Endometrial microvascular endothelial cells (primary cell): Measurements from ENCODE around the gene DUOX1. TPM values are rescaled to one million over a fixed set of nuclear protein-coding genes. Genes with fewer than 3 reads are reported as not detected.

Experiments
- in situ Hi-C: cut with HindIII; loops from 2 replicates; pipeline ENCODE4 v1.10.0; 2017; ENCODE audit warnings: low sequenced_read_pairs, low pct_unique_long_range_greater_than_20kb; ENCODE audit errors: inconsistent ontology term
- total RNA-seq: library from RNA; depleted of rRNA; stranded (reverse); fragments of >200 nt; gene quantifications from one replicate; pipeline ENCODE4 v1.2.3, GENCODE V29; 2015; ENCODE audit errors: inconsistent ontology term

Gene DUOX1
- total RNA-seq, 1 donor from 2014 or later = not detected

DNA sequence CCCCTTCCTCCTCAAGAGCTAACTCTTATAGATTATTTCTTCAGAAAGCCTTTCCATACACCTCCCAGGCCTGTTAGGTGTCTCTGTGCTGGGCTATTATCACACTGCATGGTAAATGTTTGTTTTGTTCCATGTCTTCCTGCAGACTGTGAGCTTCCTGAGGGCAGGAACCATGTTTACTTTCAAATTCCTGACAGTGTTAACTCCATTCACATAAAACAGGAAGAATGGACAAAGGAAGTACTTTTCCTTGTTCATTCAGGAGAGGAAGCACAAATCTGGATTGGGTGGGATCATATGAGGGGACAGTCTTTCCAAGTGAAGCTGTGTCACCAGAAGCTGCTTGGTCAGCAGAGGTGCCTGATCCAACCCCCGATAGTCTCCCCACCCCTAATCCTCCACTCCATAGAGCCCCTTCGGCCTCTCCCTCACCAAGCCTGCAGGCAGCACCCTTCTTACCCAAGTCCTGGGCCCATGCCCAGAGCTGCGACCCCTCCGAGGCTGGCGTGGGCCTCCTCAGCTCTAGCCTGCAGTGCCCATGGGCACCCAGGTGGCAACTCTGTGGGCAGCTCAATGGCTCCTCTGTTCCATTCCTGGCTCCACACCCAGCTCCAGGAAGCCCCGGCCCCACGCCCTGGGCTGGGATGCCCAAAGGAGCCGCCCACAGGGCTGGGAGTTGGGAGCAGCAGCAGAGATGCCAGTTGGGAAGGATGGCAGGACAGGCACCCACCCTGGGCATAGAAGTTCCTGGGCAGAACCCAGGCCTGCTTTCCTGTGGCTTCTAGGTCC, 51.0 kb downstream of the DUOX1 start:
- in situ Hi-C loops = no loop called here

DNA sequence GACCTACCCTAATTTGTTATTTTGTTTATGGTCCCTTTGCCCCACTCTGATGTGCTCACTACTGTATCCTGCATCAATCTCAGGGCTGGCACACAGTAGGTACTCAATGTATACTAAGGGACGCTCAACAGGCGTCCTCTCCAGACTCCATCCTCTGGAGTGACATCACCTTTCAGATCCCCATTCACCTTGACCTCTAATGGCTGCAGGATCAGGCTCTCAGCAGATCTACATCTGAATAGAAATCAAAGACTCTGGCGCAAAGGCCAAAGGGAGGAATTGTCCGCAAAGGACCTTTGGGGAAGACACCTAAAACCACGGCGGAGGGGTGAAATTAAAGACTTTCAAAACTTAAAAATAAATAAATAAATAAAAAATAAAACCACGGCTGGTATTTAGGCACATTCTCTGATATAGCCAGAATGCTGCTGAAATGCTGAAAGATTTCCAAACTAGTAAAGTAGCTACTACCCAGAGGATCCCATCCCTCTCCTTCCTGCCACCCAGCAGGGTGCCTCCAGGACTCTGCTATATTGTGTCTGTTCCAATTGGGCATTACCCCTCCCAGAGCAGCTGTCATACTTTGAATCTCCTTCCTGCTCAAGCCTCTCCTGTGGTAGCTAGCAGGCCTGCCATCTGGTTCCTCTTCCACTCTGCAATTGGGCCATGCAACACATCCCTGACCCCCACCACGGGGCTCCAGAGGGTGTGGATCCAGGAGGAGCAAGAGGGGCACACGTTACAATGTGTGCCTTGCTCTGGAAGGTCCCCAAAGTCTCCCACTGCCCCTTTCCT, 51.9 kb downstream of the DUOX1 start:
- in situ Hi-C loops = no loop called here

DNA sequence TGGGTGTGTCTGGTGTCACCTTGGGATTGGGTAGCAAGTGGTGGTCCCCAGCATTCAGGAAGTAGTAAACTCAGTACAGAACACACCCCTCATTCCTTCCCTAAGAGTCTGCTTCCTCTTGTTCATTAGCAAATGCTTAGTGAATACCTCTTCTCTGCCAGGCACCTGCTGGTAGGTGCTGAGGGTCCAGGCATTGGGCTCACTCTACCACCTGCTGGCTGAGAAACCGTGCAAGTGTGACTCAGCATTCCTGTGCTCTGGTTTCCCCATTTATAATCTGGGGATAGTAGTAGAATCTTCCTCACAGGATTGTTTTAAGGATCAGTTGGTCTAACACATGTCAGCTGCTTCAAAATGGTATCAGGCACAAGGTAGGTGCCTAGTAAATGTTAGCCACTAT, 53.2 kb downstream of the DUOX1 start:
- in situ Hi-C loops = no loop called here

DNA sequence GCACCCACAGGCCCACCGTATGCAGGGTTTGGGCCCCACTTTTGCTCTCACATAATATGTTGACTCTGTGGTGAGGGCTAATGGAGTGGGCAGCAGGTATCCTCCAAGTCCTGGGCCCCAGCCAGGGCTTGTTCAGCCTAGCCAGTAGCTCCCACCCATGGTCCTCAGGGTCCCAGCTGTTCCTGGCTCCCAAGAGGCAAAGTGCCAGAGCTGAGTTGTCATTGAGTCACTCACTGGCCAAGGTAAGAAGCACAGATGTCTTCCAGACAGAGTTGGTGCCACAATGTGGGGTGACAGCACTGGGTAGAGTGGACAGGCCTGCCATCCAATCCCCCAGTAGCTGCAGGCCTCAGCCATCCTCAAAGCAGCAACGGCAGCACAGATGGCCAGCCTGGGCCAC, 53.7 kb downstream of the DUOX1 start:
- in situ Hi-C loops = no loop called here

- in situ Hi-C loops = no loop called here
These were observed 54.8 kb downstream of the DUOX1 start for GRCh38 chr15:45184562-45185041.

GRCh38 chr15:45185069-45185779, 55.4 kb downstream of the DUOX1 start:
- in situ Hi-C loops = no loop called here

- in situ Hi-C loops = no loop called here
These were observed 56.3 kb downstream of the DUOX1 start for GRCh38 chr15:45185903-45186770.

DNA sequence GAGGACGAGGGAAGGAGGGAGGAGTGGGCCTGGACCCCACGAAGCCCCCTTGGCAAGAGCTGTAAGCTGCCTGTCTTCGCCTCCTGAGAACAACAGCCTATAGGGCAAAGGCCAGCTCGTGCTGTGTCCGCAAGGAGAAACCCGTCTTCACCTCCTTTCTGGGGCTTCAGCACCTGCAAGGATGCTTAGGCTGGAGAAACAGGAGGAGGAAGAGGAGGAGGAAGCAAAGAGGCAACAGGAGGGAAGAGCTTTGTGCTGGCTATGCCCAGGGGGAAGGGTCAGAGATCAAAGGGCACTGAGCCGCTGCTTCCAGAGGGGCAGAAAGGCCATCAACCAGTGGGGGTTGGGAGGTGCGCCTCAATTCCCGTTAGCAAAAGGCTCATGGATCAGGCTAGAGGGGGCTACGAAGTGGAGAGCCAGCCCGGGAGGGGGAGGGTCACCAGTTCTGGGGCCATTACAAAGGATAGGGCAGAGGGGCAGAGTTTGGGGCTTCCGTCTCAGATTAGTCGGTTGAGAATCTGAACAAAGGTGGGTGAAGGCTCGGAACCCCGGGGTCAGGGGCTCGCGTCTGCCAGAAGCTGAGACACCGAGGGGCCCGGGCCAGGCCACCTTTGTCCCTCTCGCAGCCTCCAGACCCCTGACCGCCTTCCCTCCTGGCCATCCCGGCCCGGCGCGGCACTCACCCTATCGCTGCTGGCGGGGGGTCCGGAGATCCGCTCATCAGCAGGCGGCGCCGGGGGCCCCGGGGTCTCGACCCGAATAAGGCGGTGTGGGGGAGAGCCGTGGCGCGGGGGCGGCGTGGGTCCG, 57.2 kb downstream of the DUOX1 start:
- in situ Hi-C loops = no loop called here

DNA sequence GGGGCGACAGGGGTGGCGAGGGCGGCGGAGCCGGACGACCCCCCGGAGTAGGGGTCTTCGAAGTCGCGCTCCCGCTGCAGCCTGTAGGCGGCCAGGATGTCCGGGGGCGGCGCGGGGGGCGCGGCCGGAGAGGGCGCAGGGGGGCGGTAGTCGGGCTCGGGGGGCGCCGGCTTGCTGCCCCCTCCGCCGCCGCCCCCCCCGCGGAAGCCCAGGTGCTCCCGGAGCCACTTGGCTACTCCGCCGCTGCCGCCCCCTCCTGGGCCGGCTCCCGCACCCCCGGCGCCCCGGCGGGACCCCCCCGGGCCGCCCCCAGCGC, 57.7 kb downstream of the DUOX1 start:
- in situ Hi-C loops = no loop called here

- in situ Hi-C loops = no loop called here
These were observed 58.4 kb downstream of the DUOX1 start, which contains the start of gene SHF for GRCh38 chr15:45187894-45188830. SHF (minus strand) TSS chr15:45187966; CDS start chr15:45187951, 15 bp downstream.

GRCh38 chr15:45197512-45197911, 67.7 kb downstream of the DUOX1 start:
- in situ Hi-C loops = no loop called here

GRCh38 chr15:45198337-45199135, 68.7 kb downstream of the DUOX1 start:
- in situ Hi-C loops = no loop called here

DNA sequence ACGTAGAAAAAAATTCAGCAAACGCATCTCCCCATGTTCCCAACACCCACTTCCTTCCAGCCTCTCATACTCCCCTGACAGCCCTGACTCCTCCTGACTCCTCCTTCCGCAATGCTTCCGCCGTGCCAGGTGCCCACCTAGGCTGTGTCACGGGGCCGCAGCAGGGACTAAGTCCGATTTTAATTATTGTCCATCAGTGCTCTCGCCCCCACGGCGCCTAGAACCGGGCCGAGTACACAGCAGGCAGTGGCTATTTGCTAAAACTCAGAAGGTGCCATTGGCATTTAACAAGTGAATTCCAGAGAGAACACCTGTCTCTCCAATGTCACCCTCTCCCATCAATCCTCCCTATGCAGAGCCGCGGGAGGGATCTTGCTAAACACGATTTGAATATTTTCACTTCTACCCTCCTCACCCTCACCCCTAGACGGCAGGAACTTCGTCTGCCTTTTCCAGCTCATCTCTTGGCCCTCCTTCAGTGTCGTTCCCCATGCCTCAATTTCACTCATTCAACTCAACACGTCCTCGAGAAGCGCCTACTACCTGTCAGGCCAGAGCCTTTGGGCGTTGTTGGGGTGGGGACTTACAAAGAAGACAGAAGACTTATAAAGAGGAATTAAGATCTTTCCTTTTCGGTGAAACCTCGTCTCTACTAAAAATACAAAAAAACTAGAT, 69.5 kb downstream of the DUOX1 start:
- in situ Hi-C loops = no loop called here

DNA sequence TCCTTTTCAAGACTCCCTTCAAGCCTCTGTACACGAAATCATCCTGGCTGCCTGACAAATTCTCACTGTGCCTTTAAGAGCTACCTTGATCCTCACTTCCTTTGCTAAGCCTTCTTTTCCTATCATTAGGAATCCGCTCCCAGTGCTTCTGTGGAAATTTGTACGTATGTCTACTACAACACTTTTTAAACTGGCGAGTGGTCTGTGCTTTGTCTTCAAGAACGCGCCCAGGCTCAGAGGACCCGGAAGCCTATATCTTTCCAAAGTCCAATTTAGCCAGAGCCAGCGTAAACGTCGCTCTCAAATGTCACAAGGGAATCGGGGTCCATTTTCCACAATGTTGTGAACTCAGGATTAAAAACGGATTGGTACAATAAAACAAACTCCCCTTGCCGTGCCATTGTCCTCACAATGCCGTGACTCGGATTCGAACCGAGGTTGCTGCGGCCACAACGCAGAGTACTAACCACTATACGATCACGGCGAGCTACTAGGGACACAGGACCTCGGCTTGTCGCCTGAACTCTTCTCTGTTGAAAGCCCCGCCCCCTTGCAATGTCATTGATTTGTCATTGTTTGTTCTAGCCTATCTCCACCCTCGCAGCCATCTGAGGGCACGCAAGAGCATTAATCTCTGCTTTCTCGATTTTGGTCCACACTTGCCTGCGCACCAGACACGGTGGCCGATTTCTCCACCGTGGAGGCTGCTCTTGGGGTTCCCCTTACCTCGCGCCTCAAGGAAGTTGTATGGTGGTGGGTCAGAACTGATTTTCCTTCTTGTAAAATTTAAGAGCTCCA, 70.4 kb downstream of the DUOX1 start:
- in situ Hi-C loops = no loop called here
